ENCODE data around the gene IL1RL2.

- TF ChIP-seq TAF1 (IDR thresholded peaks at IDR 0.05; ENCODE audit: borderline replicate concordance, insufficient read depth, low read length) (no peak), POLR2AphosphoS5 (IDR thresholded peaks at IDR 0.05; ENCODE audit: low read depth, low read length) (no peak), FOXP2 (optimal IDR thresholded peaks at IDR 0.05; ENCODE audit: borderline replicate concordance, extremely low read depth, extremely low read length, insufficient read depth) (no peak)
Measured at GRCh38 chr2:102154946-102155702, 31.7 kb upstream of the IL1RL2 start.

Measured in PFSK-1 (cell line).